Activated naive CD4-positive, alpha-beta T cell treated with Interleukin-2 at 50 U/mL for 16 hours (primary cell): ENCODE data around the gene RASSF4.

Experiments used
- DNase-seq: peaks from one replicate; pipeline ENCODE4 v3.0.0-alpha.2; 2020

RASSF4 gene

DNA sequence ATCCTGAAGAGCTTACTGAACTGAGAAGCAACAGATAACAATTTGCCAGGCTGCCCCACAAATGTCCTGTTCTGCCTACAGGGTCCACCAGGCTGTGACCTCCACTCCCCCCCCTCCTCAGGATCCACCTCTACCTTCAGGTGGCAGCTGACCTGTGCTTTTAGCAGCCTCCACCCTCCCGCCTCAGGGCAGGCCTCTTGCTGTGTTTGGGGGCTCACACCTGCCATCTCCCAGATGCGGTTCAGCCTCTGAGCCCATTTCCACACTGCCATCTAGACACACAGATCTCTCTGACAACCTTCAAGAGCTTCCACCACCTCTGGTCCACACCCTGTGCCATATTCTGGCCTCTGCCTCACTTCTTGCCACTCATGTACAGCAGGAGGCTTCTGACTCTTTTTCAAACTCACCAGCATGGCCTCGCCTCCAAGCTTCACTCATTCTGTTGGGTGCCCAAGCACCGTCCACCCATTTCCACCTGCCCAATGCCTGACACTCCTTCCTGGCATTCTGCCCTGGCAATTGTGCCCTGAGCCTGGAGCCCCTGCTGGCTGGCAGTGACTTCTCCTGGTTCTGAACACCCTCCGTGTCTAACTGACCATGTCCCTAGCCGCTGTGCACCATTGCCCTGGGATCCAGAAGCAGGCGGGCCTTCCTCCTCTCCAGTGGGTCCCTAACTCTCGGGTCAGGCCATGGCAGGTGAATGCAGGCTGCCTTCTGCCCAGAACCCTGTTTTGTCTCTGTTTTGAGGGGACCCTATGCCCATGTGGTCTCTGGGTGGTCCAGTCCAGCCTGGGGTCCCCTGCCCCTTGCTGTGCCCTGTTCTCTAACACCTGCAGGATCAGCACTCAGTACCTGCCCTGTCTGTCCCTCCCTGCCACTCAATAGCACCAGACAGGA lies 30.0 kb upstream of the RASSF4 start:
- no peak for DNase-seq

DNA sequence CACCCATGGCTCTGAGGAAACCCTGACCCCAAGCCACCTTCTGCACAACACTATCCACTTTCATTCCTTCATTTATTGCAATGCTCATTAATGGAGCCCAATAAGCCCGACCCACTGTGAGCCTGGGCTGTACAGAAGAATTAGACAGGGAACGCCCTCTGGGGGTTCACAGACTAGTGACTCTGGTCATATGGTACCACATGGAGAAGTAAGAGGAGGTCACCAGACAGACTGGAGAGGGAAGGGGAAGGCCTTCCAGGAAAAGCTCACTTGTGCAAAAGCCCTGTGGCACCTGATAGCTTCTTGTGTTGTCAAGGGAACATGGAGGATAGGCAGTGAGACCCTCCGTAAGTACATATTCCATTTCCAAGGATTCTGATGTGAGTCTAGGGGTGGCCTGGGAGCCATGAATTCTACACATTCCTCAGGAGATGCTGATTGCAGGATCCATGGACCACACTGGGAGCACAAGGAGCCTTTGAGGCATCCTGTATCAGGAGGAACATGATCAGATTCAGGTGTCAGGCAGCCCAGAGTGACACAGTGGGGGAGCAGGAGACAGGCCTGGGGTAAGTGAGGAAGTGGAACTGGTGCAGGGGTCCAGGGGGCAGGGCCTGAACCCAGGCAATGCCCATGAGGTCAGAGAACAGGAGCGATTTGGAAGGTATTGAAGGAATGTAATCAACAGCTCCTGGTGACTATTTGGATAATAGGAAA lies 28.5 kb upstream of the RASSF4 start:
- DNase-seq = no peak

DNA sequence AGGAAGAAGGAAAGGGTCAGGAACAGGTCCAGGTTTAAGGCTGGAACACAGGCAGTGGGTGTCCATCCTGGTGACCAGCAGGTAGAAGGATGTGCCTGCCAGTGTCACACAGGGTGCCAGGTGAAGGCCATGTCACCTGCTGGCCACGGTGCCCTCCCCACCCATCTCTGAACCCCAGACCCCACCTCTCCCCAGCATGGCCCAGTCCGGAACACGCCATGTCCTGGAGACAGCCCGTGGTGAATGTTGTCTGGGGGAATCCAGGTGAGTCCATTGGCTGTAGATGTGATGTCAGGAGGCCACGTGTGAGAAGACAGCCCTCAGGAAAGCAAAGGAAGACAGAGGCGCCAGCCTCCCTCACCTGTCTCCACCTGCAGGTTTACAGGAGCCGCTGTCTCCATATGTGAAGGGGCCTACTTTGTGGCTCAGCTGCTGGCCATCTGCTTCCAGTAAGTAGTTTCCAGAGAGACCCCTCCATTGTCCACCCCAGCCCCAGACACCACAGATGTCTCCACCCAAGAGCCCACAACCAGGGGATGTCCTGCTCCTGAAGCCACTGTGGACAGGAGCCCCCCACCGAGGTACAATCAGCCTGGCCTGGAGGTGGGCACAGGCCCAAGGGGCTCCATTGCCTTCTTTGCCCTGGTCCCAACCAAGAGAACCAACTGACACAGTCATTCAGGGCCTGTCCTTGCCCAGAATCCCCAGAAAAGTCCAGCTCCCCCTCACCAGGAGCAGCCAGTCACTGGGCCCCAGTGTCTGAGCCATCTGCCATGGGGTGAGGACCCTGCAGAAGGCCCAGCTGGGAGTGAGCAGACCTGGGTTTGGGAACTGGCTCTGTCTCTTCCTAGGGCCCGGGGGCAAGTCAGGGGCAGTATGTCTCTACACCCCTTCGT lies 27.7 kb upstream of the RASSF4 start:
- no peak for DNase-seq

DNA sequence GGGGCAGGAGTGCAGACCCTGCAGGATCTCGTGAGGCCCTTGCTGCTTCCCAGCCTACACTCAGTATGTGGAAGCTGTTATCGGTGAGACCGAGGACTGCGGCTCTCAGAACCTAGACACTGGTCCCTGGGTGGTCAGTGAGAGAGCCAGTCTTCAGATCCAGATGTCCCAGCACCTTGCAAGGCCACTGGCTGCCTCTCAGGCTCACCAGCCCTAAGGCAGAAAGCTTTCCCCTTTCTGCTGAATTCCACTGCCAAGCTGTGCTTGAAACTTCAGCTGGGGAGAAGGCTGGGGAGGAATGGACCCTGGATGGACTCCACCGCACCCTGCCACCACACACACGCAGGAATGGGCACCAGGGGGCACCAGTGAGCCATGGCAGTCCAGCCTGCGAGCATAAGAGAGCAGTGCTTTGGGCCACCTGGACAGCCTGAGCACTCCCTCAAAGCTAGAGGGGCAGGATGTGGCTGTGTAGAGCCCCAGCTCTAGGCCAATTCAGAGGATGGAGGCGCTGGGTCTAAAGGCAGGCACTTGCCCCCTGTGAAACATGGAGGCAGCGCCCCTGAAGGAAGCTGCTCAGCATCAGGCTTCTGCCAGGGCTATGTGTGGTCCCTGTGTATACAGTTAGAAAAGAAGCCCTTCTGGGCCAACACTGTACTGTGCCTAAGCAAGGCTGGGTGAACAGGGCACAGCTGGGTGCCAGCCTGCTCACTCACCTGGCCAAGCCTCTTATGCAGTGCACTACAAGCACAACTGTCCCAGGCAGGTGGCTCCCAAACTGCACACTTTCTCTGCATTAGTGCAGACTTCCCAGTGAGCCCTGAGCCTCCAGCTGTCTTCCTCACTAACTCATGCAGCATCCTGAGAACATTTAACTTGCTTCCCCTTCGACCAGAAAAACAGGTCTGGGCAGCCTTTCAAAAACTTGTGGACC lies 26.8 kb upstream of the RASSF4 start:
- peak; percentile 79 for DNase-seq

DNA sequence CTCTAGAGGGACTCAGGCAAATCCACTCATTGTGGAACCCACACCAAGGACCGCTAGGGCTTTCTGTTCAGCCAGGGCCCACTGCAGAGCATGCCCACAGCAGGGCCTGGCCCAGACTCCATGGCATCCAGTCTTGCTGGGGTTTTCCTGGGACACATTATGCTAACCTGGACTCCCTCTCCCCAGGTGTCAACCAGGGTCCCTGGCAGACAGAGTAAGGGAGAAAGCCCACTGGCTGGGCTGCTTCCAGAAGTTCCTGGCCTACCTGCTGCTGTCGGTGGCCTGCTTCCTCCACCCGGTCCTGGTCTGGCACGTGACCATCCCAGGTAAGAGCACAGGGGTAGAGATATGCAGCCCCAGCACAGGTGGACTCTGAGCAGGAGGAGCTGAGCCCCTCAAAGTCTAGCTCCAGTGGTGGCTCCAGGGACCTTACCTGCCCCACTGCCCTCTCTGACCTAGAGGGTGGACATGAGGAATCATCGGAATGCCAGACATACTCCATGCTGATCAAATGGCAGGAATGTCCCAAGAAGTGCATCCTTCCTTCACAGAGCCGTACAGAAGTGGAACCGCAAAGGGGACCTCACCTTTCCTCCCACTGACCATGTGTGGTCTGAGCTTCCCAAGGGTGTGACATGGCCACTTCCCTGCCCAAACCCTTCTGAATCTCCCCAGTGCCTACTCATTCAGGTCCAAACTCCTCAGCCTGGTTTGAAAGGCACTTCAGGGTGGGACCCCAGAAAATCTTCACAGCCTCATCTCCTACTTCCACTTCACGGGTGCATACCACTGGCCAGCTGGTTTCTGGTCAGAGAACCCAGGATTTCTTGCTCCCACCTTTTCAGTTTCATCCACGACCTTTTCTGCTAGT lies 25.9 kb upstream of the RASSF4 start:
- DNase-seq = no peak

DNA sequence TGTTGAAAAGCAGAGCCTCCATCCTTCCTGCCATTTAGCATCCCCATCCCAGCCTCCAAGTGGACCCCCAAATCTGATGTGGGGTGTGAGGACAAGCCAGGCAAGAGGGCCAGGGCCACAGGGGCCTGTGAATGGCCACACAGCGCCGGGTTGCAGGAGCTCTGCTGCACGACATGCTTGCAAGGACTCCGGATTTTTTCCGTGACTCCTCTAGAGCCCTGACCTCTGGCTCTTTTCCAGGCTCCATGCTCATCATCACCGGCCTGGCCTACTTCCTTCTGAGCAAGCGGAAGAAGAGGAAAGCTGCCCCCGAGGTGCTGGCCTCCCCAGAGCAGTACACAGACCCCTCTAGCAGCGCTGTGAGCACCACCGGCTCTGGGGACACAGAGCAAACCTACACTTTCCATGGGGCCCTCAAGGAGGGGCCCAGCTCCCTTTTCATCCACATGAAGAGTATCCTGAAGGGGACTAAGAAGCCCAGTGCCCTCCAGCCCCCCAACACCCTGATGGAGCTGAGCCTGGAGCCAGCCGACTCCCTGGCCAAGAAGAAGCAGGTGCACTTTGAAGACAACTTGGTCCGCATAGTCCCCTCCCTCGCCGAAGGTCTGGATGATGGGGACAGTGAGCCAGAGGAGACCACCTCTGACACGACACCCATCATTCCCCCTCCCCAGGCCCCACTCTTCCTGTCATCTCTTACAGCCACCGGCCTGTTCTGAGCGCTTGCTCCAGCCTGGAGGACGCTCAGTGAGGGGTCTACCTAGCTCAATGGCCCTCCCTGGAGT lies 25.0 kb upstream of the RASSF4 start:
- no peak for DNase-seq

DNA sequence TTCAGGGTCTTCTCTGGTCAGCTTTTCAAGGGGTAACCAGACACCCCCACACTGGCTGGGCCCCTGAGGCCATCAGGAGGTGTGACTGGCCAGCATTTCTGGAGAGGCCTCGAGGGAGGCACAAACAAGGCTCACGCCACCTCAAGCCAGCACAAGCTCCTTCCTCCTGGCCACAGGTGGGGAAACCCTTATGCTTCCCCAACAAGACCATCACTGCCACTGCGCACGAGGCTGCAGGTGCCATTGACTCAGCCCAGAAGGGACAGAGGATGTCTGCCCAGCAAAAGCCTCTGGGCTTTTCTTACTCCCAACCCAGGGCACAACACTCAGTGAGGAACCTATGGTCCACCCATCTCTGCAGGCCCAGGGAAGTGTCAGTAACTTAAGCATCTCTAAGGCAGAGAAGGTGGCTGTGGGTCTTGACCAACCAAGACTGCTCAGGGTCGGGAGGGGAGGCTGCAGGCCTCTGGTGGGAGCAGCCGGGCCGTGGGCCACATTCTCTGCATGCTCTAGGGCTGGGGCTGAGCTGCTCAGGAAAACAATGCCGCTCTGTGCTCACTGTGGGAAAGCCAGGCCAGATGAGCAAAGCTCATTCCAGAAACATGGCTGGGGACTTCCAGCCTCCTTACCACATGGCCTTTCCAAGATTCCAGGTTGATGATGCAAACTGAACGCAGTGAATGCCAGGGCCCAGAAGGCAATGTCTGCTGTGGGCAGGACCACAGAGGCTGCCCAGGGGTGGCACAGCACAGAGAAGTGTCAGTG lies 24.2 kb upstream of the RASSF4 start:
- DNase-seq = no peak

DNA sequence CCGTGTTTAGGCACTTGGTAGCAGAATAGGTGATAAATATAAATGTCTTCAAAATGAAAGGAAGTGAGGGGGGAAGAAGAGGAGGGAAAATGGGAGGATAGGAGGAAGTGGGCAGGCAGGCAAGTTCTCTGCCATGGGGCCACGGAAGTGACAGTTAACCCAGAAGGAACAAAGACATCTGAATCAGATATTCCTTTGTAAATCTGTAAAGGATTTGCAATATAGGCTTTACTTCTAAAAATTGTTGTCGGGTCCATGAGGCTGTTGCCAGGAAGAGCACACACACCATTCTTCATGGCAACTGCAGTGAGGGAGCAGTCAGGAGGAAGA lies 23.7 kb upstream of the RASSF4 start:
- DNase-seq = no peak

DNA sequence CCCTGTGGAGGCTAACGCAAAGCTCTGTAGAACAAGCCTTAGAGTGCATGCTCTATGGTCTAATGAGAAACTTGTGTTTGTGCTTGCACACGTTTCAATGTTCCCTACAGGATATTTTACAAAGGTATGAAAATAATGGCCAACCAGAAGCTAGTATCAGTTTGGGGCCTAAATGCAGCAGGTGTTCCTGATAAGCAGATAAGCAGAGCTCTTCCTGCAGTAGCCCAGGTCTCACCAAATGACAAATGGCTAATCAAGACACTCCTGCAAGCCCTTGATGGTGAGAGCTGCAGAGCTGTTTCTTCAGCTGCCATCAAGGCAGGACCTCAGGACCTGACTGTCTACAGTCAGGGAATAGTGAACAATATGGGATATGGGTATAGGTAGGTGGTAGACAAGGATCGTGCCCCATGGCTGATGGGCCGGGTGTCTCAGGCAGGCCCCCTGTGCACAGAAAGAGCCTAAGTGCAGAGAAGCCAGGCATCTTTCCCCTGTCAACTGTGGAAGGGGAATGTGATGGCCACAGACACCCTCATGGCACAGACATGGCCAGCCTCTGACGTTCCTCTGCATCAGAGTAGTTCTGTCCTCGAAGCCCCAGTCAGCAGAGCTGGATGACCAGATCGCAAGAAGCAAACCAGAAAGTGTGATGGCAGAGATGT lies 23.2 kb upstream of the RASSF4 start:
- no peak for DNase-seq

DNA sequence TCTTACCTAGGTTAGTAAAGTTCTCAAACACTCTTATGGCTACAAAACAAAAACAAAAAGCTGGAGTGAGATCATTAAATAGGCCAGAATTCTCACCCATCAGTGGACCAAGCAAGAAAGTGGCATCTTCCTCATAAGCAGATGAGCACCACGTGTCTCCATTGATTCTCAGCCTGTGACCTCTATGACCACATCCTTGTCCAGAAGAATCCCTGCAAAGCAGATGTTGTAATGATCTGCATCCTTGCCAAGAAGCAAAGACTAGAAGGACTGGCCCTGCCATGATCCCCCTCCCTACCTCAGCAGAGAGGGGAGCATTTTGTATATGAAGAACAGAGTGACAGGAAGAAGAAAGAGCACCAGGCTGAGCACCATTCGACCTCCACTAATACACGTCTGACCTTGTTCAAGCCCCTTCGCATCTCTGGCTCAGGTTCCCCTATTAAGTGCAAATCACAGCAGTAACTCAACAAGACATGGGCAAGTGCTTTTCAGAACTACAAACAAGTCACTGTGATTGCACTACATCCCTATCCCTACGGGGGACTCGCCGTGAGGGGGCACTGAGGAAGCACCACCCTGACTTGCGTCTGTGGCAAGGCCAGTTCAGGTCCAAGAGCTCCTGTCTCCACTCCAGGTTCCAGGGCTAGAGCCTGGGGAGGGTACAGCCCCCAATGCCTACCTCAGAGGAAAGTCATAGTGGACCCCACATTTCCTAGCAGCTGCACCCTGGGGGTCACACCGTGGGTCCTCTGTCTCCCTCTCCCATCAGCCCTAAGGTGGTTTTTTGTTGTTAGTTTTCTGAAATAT lies 22.2 kb upstream of the RASSF4 start:
- DNase-seq = no peak

DNA sequence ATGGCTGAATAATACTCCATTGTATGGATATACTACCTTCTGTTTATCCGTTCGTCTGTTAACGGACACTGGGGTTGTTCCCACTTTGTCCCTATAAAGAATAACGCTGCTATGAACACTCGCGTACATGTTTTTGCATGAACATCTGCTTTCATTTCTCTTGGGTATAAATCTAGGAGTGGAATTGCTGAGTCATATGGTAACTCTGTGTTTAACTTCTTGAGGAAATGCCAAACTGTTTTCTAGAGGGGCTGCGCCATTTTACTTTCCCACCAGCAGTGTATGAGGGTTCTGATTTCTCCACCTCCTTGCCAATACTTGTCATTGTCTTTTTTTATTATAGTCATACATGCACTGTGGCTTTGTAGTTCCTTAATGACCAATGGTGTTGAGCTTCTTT lies 20.6 kb upstream of the RASSF4 start:
- DNase-seq = no peak

DNA sequence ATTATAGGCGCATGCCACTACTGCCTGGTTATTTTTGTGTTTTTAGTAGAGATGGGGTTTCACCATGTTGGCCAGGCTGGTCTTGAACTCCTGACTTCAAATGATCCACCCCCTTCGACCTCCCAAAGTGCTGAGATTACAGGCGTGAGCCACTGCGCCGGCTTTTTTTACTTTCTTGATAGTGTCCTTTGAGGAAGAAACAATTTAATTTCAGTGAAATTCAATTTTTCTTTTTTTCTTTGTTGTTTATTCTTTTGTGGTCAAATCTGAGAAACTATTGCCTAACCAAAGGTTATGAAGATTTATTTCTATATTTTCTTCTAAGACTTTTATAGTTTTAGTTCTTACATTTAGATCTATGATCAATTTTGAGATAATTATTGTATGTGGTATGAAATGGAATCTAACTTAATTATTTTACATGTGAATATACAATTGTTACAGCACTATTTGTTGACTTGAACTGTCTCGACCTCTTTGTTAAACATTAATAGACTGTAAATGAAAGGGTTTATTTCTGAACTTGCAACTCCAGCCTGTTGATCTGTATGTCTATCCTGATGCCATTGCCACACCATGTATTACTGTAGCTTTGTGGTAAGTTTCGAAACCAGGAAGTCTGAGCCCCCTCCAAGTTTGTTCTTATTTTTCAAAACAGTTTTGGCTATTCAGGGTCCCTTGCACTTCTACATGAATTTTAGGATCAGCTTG lies 19.8 kb upstream of the RASSF4 start:
- DNase-seq = no peak

DNA sequence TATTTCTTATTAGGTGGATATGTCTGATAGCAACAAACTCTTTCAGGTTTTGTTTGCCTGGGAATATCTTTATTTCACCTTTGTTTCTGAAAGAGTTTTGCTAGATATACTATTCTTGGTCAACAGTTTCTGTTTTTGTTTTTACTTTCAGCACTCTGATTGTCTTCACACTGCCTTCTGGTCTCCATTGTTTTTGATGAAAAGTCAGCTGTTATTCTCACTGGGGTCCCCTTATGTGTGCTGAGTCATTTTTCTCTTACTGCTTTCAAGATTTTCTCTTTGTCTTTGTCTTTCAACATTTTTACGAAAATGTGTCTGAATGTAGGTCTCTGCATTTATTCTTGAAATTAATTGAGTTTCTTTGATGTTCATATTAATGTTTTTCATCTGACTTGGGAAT lies 15.2 kb upstream of the RASSF4 start:
- no peak for DNase-seq

DNA sequence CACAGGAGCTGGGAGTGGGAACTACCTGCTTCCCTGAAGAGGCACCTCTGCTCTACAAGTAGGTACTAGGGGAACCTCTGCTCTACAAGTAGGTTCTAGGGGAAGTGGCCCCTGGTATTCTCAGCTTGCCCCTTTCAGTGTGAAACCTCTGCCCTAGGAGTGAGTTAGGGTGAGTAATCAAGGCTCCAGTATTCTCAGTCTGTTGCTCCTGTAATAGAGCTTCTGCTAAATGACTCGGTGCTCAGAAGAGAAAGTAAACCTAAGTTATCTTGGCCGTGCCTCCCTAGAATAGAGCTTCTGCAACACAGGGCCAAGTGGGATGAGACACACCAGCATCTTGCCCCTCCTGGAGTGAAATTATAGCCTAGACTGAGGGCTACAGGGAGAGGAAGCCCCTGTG lies 13.4 kb upstream of the RASSF4 start:
- no peak for DNase-seq

DNA sequence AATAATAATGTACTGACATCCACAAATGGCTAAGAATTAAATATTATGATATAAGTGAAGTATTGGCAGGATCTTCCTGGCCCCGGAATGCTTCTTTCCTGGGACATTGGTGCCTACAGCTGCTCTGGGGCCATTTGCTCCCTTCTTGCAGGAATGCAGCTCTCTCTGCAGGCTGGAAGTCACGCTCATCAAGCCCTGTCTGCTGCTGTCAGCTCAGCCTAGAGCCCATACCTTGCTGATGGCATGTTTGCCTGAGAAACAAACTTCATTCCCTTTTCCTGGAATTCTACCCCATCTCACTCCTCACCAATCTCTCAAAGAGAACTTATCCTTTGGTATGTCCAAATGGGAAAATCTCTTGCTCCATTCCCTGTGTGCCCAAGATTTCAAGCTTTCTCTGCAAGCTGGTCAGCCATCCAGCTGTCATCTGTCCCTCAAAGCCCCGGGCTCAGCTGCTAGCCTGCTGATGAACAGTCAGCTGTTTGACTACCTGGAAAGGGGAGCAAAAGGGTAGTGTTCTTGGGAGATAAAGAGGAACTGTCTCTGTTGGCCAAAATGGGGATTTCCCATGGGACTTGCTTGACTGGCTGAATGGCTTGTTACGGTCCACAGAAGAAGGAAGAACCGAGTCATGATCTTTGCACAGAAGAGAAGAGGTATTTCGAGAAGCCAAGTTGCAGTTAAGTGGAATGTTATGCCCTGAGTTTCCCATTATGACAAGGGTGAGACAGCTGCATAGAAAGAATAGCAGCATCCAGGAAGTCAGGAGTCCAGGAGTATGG lies 12.0 kb upstream of the RASSF4 start:
- DNase-seq = no peak

DNA sequence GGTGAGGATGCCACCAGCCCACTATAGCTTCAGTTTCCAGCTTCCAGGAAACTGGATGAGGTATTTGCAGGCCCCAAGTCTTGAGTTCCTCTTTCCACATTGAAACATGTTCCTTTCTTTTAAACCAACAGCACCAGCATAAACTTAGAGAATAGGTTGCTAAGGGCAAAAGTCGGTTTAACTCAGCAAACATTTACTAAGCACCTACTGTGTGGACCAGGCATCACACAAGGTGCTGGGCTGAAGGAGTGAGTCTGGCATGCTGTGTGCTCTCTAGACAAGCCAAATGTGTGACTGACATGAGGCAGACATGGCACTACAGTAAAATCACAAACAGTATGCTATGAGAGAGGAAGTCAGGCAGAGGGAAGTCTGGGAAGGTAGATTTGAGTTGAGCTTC lies 11.0 kb upstream of the RASSF4 start:
- DNase-seq = no peak
